SU-DHL-6 (cell line): Measurements from ENCODE around the gene CLEC17A.

Source experiments
- EZH2phosphoT487 ChIP-seq: fragments of 200-600 bp; sonication (generic), shearing (Covaris generic); conservative IDR thresholded peaks from 2 replicates; pipeline ENCODE4 v1.6.1; 2018; ENCODE audit warnings: mild to moderate bottlenecking, antibody characterized with exemption, low read length, moderate library complexity, mixed read lengths
- TF ChIP-seq, protein P1 (sequence below): fragments of 200-600 bp; sonication (generic); IDR thresholded peaks from one replicate; pipeline ENCODE4 v1.5.1; 2017; ENCODE audit warnings: antibody characterized with exemption, mild to moderate bottlenecking, low read length, moderate library complexity; ENCODE audit not compliant: insufficient read depth, poor library complexity, severe bottlenecking

DNA sequence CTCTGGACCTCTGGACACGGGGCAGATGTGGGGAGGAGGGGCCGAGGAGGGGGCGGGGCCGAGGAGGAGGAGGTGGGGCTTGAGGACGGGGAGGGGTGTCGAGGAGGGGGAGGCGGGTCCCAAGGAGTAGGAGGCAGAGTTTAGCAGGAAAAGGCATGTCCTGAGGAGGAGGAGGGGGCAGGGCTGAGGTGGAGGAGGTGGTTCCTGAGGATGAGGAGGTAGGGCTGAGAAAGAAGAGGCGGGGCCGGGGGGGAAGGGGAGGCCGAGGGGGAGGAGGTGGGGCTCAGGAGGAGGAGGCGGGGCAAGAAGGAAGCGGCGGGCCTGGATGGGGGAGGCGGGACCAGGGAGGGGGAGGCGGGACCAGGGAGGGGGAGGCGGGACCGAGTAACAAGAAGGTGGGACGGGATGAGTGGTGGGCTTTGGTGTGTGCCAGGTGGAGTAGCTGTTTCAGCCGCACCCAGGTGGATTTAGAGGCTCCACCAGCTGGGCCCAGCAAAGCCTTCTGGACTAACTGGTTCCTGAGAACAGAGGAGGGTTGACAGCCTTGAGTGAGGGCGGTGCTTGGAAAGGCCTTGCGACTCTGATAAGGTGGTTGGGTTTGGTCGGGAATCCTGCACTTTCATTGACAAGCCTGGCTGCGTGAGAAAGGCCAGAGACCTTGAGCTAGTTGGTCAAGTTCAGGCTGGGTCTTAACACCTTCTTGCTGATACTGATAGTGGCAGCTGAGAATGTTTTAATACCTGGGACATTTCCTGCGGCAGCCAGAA is 45.8 kb upstream of the CLEC17A start:
- TF ChIP-seq EZH2phosphoT487, result no peak
- TF ChIP-seq, protein P1, sequence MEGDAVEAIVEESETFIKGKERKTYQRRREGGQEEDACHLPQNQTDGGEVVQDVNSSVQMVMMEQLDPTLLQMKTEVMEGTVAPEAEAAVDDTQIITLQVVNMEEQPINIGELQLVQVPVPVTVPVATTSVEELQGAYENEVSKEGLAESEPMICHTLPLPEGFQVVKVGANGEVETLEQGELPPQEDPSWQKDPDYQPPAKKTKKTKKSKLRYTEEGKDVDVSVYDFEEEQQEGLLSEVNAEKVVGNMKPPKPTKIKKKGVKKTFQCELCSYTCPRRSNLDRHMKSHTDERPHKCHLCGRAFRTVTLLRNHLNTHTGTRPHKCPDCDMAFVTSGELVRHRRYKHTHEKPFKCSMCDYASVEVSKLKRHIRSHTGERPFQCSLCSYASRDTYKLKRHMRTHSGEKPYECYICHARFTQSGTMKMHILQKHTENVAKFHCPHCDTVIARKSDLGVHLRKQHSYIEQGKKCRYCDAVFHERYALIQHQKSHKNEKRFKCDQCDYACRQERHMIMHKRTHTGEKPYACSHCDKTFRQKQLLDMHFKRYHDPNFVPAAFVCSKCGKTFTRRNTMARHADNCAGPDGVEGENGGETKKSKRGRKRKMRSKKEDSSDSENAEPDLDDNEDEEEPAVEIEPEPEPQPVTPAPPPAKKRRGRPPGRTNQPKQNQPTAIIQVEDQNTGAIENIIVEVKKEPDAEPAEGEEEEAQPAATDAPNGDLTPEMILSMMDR, result no peak
